GM08714 (cell line): ENCODE data around the gene NCAPH2.

ENCODE experiments used
- H3K4me3 ChIP-seq: fragments of 200-500 bp; sonication (Bioruptor generic); 2 replicates; pipeline ENCODE4 v1.5.1; 2014; ENCODE audit warnings: mild to moderate bottlenecking, low read length, inconsistent platforms
- ZNF274 ChIP-seq: IDR thresholded peaks from 2 replicates; pipeline ENCODE4 v1.6.1; 2012; ENCODE audit warnings: mild to moderate bottlenecking, low read depth, low read length

Gene NCAPH2

GRCh38 chr22:50523806-50524675 lies 16.0 kb downstream of the NCAPH2 start:
- no peak for TF ChIP-seq ZNF274
- peak overlapping the region; percentile 59 for H3K4me3 ChIP-seq

- no peak for TF ChIP-seq ZNF274
- peak overlapping the region; percentile 59 for H3K4me3 ChIP-seq
Observed at GRCh38 chr22:50524676-50525103, 16.7 kb downstream of the NCAPH2 start.

- peak within 1 kb of the TSS; percentile 59 for H3K4me3 ChIP-seq
- no peak for TF ChIP-seq ZNF274
Observed at GRCh38 chr22:50525104-50525857, 17.3 kb downstream of the NCAPH2 start, which contains the start of gene SCO2. SCO2 (minus strand) TSS chr22:50525598; CDS start chr22:50524411, 1,187 bp downstream.

GRCh38 chr22:50525858-50526107 lies 17.8 kb downstream of the NCAPH2 start:
- peak overlapping the region; percentile 59; the same call in 1 of the 2 replicates for H3K4me3 ChIP-seq
- TF ChIP-seq ZNF274, result no peak

GRCh38 chr22:50526108-50526833 lies 18.2 kb downstream of the NCAPH2 start:
- peak overlapping the region; percentile 59; the same call in 1 of the 2 replicates for H3K4me3 ChIP-seq
- TF ChIP-seq ZNF274, result no peak

GRCh38 chr22:50526834-50527801 lies 19.1 kb downstream of the NCAPH2 start:
- TF ChIP-seq ZNF274, result no peak
- peak overlapping the region; percentile 59; the same call in 1 of the 2 replicates for H3K4me3 ChIP-seq

GRCh38 chr22:50527921-50528681 lies 20.1 kb downstream of the NCAPH2 start:
- no peak for TF ChIP-seq ZNF274
- H3K4me3 ChIP-seq, result no peak overlapping the region

GRCh38 chr22:50528682-50529415 lies 20.8 kb downstream of the NCAPH2 start:
- peak overlapping the region; percentile 79; the same call in 1 of the 2 replicates for H3K4me3 ChIP-seq
- TF ChIP-seq ZNF274, result no peak

- TF ChIP-seq ZNF274, result no peak
- H3K4me3 ChIP-seq, result peak overlapping the region; percentile 79; the same call in 1 of the 2 replicates
Observed at GRCh38 chr22:50529416-50529896, 21.4 kb downstream of the NCAPH2 start.

- TF ChIP-seq ZNF274, result no peak
- peak within 1 kb of the TSS; percentile 79 for H3K4me3 ChIP-seq
Observed at GRCh38 chr22:50529897-50530579, 22.0 kb downstream of the NCAPH2 start, which contains the start of gene TYMP. TYMP (minus strand) TSS chr22:50530012; CDS start chr22:50529709, 303 bp downstream.

GRCh38 chr22:50530580-50530876 lies 22.5 kb downstream of the NCAPH2 start:
- peak overlapping the region; percentile 79 for H3K4me3 ChIP-seq
- TF ChIP-seq ZNF274, result no peak

GRCh38 chr22:50530877-50531545 lies 23.0 kb downstream of the NCAPH2 start:
- TF ChIP-seq ZNF274, result no peak
- peak overlapping the region; percentile 79 for H3K4me3 ChIP-seq
